NCI-H1417 (cell line): Measurements from ENCODE around the gene KLHL29.
A peak's percentile ranks its signal among the peaks of the same experiment; 100 is the strongest.

Experiments used
- DNase-seq, 3 experiments: peaks; one replicate each; lab custom pipeline; 2025; lab: John Stamatoyannopoulos, UW

KLHL29 gene

DNA sequence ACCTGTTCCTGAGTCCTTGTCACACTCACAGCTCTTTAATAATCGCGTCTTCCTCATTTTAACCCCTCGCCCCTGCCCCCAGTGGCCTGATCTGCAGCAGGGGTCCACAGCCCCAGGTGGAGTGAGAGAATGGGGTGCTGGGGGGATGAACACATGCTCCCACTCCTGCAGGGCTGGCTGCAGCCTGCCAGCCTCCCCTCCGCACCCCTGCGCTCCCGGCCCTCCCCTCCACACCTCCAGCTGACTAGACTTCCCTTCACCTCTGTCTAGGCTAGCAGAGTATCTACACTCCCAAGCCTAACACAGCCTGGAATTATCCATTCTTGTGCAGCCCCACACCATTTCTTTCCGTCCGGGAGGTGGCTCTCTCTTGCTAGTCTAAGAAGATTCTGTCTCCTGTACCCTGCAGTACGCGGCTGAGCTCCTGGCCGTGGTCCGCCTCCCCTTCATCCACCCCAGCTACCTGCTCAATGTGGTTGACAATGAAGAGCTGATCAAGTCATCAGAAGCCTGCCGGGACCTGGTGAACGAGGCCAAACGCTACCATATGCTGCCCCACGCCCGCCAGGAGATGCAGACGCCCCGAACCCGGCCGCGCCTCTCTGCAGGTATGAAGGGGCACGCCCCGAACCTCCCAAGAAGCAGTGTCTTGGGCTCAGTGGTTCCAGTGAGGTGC is 310.4 kb downstream of the KLHL29 start:
- no peak for DNase-seq

- DNase-seq, result no peak
Measured at GRCh38 chr2:23695890-23696751, 311.1 kb downstream of the KLHL29 start.

- DNase-seq, result no peak
Measured at GRCh38 chr2:23696752-23697045, 311.7 kb downstream of the KLHL29 start.

GRCh38 chr2:23697256-23698075 is 312.5 kb downstream of the KLHL29 start:
- DNase-seq, result no peak

DNA sequence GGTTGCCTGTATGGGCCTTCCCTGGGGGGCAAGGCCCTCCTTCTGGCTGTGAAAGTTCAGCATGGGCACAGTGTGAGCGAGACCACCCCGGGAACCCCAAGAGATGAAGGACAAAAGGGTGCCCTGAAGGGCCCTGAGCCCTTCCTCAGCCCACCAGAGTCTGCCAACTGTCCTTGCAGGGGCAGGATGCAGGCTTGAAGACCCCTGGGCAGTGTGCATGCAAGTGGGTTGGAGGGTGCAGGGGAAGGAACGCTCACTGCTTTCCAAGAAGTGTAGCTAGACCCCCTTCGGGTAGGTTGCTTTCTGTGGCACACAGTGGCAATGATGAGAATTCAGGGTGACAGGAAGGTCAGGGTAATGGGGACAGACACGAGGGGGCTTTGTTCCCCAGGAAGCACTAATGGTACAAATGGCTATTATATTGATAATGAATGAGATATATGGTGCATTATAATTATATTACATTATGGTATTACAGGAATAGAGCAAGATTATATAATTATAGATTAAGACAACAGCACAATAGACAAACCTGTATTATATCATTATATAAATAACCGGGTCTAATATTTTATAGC is 313.2 kb downstream of the KLHL29 start:
- DNase-seq, result no peak

DNA sequence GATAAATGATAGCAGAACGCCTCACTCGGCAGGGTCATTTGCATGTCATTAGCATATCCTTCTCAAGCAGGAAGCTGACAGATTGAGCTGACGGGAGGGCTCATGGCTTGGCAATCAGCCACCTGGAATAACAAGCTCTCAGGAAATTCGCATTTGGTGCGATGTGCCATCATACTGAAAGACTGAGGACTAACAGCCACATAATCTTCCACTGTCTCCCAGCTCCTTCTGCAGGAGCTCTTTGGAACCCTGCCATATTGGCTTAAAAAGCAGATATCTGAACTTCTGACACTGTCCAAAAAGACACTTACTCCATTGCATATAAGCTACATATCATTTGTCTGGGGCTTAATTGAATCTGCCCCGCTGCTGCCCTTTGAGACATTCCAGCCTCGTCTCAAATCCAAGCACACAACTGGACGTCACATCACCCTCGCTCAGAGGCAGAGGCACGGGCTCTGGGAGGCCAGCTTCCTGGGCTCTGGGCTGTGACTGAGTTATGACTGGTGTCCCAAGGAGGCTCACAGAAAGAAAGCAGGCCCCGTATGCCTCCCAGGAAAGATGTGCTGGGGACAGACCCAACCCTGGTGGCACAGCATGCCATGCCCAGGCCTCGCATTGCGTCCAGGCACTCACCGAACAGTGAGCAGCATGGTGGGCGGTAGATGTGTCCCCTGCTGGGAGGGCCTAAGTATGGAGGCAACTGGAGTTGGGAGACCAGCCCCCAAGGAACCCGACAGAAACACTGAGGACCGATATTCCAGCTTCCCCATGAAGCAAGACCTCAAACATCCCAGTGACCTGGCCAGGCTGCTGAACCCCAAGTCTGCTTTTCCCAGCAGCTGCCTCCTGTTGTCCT is 314.0 kb downstream of the KLHL29 start:
- no peak for DNase-seq

GRCh38 chr2:23699580-23699925 is 314.6 kb downstream of the KLHL29 start:
- no peak for DNase-seq

DNA sequence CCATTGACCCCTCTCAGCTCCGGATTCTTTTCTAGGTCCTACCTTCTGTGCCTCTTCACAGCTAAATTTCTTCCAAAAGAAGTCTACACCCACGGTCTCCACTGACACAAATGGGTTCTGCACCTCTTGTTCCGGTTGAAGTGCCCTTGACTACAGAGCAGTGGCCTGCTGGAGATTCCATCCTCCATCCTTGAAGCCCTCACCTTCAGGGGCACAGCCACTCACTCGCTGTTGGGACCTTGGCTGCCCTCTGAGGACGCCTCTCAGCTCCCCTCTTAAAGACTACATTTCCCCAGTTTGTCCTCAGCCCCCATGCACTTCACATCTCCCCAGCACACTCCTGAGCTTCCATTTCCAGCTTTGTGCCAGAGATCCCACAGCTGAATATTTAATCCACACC is 315.6 kb downstream of the KLHL29 start:
- DNase-seq, result no peak

DNA sequence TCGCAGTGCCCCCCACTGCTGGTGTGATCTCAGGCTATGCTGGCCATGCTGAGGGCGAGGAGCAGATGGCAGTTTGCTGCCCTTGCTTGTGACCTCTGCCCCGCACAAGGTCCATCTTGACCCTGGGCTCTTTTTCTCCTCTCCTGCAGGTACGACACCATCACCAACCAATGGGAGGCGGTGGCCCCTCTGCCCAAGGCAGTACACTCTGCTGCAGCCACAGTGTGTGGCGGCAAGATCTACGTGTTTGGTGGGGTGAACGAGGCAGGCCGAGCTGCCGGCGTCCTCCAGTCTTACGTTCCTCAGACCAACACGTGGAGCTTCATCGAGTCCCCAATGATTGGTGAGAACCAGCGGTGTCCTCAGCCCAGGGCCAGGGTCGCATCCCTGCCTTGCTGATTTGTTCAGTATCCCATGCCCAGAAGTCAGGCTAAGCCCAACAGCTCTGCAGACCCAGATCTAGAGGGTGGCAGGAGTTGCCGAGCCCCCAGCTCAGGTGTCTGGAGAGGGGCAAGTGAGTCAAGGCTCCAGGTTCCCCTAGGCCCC is 318.1 kb downstream of the KLHL29 start:
- no peak for DNase-seq

- DNase-seq, result peak in 1 of 3 experiments; percentile 34
Measured at GRCh38 chr2:23703583-23704385, 318.8 kb downstream of the KLHL29 start.

DNA sequence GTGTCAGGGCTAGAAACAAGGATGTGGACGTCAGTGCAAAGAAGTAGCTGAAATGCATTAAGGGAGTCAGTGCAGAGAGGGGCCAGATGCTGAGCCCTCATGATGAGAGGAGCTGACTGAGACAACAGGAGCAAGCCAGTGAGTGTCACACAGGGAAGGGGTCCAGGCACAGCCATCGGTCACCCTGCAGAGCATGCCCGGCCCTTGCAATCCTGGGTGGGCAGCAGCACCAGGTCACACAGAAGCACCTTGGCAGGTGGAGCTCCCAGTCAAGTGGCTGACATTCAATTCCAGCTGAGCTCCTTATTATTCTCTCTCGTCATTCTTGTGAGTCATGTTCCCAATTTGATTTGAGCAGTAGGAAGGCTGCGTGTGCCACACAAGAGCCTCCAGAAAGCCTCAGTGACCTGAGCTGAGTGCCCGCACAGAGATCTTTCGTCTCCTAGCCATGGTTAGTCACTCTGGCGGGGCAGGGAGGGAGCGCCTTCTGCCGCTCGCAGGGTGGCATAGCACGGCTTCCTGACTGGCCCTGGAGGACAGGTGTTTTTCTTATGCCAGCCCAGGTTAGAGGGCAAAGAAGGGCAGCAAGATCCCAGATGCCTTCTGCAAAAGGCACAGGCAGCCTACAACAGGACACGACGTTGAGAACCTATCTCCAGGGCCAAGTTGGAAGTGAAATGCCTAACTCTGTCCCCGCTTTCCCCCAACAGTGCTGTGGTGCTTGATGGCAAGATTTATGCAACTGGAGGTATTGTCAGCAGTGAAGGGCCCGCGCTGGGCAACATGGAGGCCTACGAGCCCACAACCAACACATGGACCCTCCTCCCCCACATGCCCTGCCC is 321.0 kb downstream of the KLHL29 start:
- no peak for DNase-seq

- no peak for DNase-seq
Measured at GRCh38 chr2:23706613-23707078, 321.7 kb downstream of the KLHL29 start.

DNA sequence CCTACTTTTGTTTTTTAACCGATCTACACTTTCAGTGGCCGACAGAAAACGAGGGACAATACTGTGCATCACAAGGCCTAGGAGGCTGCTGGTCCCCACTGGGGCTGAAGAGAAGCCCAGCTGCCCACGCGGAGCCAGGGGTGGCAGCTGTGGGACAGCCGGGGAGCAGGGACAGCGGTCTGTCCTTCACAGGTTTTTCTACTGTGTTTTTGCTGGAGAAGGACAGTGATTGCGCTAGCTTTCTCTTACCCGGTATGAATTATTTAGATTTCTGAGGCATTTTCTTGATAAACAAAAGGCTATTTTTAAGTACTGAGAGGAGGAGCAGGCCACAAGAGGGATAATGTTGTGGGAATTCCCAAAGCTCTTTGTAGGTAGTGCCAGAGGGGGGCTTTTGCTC is 322.1 kb downstream of the KLHL29 start:
- DNase-seq, result no peak

DNA sequence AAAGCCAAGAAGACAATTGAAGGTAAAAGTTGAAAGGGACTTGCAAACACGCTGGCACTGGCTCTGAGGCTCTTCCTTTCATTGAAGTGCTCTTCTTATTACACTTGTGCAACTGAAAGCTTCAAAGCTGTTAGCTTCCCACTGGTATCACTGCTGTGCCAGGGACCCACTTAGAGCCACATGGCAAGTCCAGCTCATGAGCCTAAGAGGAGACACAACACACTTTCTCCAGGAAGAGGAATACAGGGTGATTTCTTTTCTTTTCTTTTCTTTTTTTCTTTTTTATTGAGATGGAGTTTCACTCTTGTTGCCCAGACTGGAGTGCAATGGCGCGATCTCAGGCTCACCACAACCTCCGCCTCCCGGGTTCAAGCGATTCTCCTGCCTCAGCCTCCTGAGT is 323.8 kb downstream of the KLHL29 start:
- DNase-seq, result no peak

GRCh38 chr2:23709311-23709710 is 324.3 kb downstream of the KLHL29 start:
- no peak for DNase-seq

DNA sequence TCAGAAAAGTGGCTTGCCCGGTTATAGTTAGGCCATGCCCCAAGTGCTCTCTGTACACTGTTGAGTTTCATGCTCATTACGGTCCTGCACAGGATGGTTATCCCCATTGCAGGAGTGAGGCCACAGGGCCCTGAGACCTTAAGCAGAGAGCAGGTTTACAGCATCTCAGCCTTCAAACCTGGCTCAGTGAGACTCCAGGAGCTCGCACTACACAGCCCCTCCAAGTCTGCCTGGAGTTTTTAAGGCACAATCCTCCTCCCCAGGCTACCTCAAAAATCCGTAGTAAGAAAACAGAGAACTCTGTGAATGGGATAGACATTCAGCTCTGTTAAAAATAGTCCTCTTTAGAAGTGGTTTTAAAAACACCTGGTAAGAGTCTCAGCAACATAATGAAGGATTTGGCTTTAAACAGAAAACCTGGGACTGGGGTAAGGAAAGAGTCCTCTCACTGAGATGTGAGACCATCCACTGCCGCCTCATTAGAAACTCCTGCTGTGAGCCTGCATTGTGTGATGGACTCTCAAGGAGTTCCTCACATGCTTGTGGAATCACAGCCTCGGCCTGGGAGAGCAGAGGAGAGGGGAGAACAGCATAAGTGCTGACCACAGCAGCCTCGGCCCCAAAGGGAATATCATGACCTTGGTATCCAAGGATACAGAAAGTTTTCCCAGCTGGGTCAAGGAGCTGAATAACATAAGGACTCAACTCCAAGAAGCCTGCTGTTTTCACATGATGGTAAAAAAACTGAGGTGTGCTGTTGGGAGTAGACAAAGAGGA is 327.2 kb downstream of the KLHL29 start:
- DNase-seq, result peak; percentile 10 to 91 (median 24)

- no peak for DNase-seq
Measured at GRCh38 chr2:23712756-23713151, 327.8 kb downstream of the KLHL29 start.

DNA sequence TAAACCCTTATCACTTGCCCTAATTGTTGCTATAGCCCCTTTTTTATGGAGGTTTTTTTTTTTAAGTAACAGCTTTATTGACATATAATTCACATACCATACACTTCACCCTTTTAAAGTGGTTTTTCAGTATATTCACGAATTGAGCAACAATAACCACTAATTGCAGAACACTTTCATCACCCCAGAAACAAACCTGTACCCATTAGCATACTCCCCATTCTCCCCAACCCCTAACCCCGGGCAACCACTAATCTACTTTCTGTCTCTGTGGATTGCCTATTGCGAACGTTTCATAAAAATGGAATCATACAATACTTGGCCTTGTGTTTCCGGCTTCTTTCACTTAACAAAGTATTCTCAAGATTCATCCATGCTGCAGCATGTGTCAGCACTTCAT is 328.4 kb downstream of the KLHL29 start:
- DNase-seq, result no peak
